SH-SY5Y (cell line): ENCODE data around the gene GEMIN7.

ENCODE experiments used
- GATA2 ChIP-seq: IDR thresholded peaks from 2 replicates; pipeline ENCODE4 v1.6.1; 2011; ENCODE audit warnings: mild to moderate bottlenecking, low read depth, low read length
- GATA3 ChIP-seq: IDR thresholded peaks from 2 replicates; pipeline ENCODE4 v1.6.1; 2011; ENCODE audit warnings: low read depth, mild to moderate bottlenecking, low read length, moderate library complexity

- TF ChIP-seq GATA2, result no peak
- TF ChIP-seq GATA3, result no peak
Measured at GRCh38 chr19:45100201-45100600, 21.1 kb downstream of the GEMIN7 start.
